CD4-positive, alpha-beta T cell treated with Interleukin-6 at 100 ng/mL for 8 hours (primary cell): ENCODE measurements around the gene GLB1L.
A peak's percentile ranks its signal among the peaks of the same experiment; 100 is the strongest.
"Not testable (repeated sequence)": the region's sequence is repeated elsewhere in the genome, so short reads cannot be mapped to it uniquely, and the experiment has no call there.

ENCODE experiments used
- DNase-seq: peaks from one replicate; pipeline ENCODE4 v3.0.0-alpha.2; 2020; ENCODE audit warnings: mixed read lengths, low spot score

The GLB1L gene

DNA sequence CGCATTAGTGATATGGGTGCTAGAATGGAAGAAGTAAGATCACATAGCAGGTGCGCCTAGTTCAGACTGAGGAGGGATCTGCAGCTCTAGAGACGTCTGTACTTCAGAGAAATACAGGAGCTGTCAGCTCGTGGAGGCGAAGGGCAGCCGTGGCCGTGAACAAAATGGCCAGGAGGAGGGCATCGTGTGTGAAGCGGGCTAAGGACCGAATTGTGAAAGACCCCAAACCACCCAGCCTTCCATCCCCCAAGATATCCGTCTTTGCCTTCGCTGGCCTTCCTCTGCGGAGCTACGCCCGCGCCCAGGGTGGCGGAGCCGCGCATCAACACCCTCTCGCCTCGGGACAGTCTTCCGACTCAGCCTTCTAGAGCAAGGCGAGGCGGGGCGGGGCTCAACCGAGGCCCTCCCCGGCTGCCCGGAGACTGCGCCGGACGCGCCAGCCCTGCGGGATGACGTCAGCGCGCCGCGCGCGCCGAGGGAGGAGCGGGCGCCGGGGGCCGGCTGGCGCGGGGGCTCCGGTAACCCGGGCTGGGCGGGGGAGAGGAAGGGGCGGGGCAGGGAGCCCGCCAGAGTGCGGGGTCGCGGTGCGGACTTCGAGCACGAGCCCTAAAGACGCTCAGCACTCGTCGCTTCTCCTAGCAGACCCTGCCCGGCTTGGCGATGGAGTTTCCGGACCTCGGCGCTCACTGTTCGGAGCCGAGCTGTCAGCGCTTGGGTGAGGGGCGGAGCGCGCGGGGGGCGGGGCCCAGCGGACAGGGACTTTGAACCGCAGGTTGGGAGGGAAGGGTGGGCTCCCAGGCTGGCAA lies 38.7 kb downstream of the GLB1L start, which contains the start of gene ZFAND2B:
TSS of gene ZFAND2B (plus strand) at position 455 of the 806 bp plus-strand sequence. CDS start at position 661, 206 bp downstream.
- DNase-seq = peak; percentile 94

DNA sequence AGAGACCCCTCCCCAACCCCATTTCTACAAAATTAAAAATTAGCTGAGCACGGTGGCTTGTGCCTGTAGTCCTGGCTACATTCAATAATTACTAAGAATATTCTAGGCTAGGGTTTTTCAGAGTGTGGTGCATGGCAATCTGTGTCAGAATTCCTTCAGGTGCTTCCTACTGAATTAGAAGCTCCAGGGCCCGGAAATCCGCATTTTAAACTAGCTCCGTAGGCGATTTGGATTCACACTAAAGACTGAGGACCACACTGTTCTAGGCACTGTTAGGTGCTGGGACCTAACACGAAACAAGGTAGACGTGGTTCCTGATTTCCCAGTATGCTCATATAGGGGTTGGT lies 39.3 kb downstream of the GLB1L start:
- DNase-seq = no peak

DNA sequence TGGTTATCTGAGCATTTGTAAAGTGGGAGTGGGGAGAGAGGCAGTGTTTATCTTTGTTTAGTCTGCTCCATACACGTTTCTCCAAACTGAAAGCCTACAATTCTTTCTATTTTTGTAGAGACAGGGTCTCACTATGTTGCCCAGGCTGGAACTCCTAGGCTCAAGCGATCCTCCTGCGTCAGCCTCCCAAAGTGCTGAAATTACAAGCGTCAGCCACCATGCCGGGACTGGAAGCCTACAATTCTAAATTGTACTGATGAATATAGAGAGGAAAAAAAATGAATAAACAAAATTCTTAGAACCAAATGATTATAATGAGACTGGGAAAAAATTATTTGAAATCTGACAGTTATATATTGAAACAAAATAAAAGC lies 40.1 kb downstream of the GLB1L start:
- no peak for DNase-seq

DNA sequence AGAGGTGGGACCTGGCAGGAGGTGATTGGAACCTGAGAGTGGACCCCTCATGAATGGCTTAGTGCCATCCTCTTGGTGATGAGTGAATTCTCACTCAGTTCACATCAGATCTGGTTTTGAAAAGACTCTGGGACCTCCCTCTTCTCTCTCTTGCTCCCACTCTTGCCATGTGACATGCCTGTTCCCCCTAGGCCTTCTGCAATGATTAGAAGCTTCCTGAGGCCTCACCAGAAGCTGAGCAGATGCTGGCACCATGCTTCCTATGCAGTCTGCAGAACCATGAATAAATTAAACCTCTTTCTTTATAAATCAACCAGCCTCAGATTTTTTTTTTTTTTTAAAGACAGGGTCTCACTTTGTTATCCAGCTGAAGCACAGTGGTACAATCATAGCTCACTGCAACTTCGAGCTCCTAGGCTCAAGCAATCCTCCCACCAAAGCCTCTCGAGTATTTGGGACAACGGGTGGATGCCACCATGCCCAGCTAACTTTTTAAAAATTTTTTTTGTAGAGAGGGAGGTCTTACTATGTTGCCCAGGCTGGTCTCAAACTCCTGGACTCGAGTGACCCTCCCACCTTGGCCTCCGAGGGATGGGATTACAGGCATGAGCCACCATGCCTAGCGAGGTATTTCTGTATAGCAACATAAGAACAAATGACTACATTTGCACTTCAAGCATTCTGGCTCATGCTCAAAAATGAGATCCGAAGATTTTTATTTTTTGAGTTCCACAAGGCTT lies 40.6 kb downstream of the GLB1L start:
- DNase-seq = no peak

DNA sequence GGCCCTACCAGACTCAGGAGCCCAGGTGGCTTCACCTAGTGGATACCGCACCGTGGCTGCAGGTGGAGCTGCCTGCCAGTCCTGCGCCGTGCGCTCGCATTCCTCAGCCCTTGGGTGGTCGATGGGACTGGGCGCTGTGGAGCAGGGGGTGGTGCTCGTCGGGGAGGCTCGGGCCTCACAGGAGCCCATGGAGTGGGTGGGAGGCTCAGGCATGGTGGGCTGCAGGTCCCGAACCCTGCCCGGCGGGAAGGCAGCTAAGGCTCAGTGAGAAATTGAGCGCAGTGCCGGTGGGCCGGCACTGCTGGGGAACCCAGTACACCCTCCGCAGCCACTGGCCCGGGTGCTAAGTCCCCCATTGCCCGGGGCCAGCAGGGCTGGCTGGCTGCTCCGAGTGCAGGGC lies 43.9 kb downstream of the GLB1L start:
- DNase-seq = not testable (repeated sequence)

DNA sequence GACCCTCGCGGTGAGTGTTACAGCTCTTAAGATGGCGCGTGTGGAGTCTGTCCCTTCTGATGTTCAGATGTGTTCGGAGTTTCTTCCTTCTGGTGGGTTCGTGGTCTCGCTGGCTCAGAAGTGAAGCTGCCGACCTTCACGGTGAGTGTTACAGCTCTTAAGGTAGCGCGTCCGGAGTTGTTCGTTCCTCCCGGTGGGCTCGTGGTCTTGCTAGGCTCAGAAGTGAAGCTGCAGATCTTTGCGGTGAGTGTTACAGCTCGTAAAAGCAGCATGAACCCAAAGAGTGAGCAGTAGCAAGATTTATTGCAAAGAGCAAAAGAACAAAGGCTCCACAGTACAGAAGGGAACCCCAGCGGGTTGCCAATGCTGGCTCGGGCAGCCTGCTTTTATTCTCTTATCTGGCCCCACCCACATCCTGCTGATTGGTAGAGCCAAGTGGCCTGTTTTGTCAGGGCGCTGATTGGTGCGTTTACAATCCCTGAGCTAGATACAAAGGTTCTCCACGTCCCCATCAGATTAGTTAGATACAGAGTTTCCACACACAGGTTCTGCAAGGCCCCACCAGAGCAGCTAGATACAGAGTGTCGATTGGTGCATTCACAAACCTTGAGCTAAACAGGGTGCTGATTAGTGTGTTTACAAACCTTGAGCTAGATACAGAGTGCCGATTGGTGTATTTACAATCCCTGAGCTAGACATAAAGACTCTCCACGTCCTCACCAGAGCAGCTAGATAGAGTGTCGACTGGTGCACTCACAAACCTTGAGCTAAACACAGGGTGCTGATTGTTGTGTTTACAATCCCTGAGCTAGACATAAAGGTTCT lies 44.5 kb downstream of the GLB1L start:
- DNase-seq = not testable (repeated sequence)

DNA sequence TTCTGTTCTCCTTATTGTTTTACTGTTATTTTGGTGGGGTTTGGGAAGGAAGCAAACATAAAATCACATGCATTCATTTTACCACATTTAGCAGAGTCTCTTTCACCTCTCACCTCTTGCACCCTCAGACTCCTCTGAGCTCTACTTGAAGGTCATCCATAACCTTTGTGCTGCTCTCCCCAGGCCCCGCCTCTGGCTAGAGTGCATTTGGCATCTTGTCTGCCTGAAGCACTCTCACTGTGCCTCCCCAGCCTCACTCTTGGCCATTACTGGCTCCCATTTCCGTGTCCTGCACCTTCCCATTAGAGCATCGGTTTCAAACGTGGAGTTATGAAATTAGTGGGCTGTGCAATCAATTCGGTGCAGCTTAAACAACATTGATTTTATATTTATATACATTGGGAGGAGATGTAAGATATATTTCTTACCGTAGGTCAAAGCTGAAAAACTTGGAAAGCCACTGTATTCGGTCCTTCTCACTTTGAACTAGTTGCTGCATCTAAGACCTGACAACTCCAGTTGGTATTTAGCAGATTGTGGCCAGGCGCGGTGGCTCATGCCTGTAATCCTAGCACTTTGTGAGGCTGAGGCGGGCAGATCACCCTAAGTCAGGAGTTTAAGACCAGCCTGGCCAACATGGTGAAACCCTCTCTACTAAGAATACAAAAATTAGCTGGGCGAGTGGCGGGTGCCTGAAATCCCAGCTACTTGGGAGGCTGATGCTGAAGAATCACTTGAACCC lies 45.6 kb downstream of the GLB1L start:
- no peak for DNase-seq

DNA sequence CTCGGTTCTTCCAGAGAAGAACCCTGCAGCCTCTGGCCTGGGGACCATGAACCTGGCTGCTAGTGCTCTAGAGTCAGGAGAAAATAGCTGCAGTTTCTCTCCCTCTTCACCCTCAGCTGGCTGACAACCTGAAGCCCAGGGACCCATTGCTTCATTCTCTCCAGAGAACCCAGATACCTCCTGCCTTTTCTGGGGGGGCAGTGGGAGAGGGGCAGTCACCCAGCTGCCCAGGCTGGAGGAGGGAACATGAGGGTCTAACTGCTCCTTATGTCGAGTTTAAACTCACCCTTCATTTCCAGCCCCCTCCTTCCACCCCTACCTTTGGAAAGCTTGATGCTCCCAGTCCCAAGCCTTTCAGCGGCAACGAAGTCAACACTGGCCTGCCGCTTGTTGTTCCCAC lies 46.3 kb downstream of the GLB1L start:
- DNase-seq = no peak

DNA sequence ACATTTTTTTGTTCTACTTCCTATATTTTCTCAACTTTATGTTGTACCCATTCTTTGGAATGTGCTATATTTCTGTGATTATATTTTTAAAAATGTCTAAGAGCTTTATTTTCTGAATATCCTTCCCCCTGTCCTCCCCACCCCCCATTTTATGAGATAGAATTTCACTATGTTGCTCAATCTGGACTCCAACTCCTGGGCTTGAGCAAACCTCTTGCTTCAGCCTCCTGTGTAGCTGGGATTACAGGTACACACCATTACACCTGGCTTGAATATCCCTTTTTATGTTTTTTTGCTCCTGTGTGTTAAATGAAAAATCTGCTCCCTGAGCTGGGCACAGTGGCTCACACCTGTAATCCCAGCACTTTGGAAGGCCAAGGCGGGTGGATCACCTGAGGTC lies 47.9 kb downstream of the GLB1L start:
- no peak for DNase-seq

DNA sequence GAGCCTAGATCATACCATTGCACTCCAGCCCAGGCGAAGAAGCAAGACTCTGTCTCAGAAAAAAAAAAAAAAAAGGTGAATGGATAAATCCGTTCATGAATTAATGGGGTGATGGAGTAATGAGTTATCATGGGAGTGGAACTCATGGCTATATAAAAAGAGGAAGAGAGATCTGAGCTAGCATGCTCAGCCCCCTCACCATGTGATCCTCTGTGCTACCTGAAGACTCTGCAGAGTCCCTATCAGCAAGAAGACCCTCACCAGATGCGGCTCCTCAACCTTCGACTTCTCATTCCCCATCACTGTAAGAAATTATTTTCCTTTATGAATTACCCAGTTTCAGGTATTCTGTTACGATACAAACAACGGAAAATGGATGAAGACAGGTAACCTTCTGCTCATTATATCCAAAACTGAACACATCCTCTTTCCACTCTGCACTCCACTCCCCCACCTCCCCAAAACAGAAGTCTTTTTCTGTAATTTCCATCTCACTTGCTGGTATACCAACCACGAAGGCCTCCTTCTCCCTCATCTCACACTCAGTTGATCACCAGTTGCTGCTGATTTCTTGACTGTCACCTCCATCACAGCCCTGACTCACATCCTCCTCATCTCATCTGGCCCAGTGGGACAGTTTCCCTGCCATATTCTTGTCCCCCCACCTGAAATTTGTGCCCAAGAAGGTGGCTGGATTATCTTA lies 58.3 kb downstream of the GLB1L start:
- DNase-seq = no peak
